Osteoblast (primary cell): ENCODE data around the gene FAM228B. TPM values are rescaled to one million over a fixed set of nuclear protein-coding genes. Genes with fewer than 3 reads are reported as not detected.

ENCODE experiments used
- DNase-seq: peaks from one replicate; pipeline ENCODE4 v3.0.0; 2011; ENCODE audit warnings: low spot score, mixed read lengths; ENCODE audit not compliant: insufficient read length; ENCODE audit errors: missing footprints
- H2AFZ ChIP-seq: 2 replicates; pipeline ENCODE4 v1.6.0; 2011; ENCODE audit warnings: mild to moderate bottlenecking, low read length
- H3K27ac ChIP-seq: 2 replicates; pipeline ENCODE4 v1.5.1; 2011; ENCODE audit warnings: mild to moderate bottlenecking, low read depth, low read length, moderate library complexity
- H3K27me3 ChIP-seq: 2 replicates; pipeline ENCODE4 v1.6.0; 2012; ENCODE audit warnings: mild to moderate bottlenecking, control low read depth, inconsistent platforms, low read length, moderate library complexity; ENCODE audit not compliant: insufficient read depth
- H3K36me3 ChIP-seq: 2 replicates; pipeline ENCODE4 v1.5.1; 2011; ENCODE audit warnings: mild to moderate bottlenecking, low read length, control low read depth, moderate library complexity; ENCODE audit not compliant: insufficient read depth
- H3K4me1 ChIP-seq: 2 replicates; pipeline ENCODE4 v1.5.1; 2011; ENCODE audit warnings: mild to moderate bottlenecking, low read length, control low read depth, moderate library complexity; ENCODE audit not compliant: insufficient read depth
- H3K4me2 ChIP-seq: 2 replicates; pipeline ENCODE4 v1.6.0; 2011; ENCODE audit warnings: mild to moderate bottlenecking, low read length; ENCODE audit not compliant: insufficient read depth
- H3K4me3 ChIP-seq: fragments of 200-600 bp; sonication (generic); 3 replicates; pipeline ENCODE4 v1.5.1; 2012; ENCODE audit warnings: mild to moderate bottlenecking, low read length, inconsistent platforms; ENCODE audit not compliant: insufficient read depth
- H3K79me2 ChIP-seq: 2 replicates; pipeline ENCODE4 v1.6.0; 2012; ENCODE audit warnings: mild to moderate bottlenecking, low read length, control low read depth, inconsistent platforms; ENCODE audit not compliant: insufficient read depth
- H3K9me3 ChIP-seq: 2 replicates; pipeline ENCODE4 v1.5.1; 2011; ENCODE audit warnings: low read depth, low read length, control low read depth
- H4K20me1 ChIP-seq: 2 replicates; pipeline ENCODE4 v1.6.0; 2012; ENCODE audit warnings: mild to moderate bottlenecking, low read length, control low read depth; ENCODE audit not compliant: insufficient read depth
- CTCF ChIP-seq: IDR thresholded peaks from 2 replicates; pipeline ENCODE4 v1.5.1; 2011; ENCODE audit warnings: mild to moderate bottlenecking, low read depth, low read length, moderate library complexity; ENCODE audit errors: extremely low read depth
- total RNA-seq: library from RNA; depleted of rRNA; stranded (reverse); fragments of >200 nt; gene quantifications from 2 replicates; pipeline ENCODE4 v1.2.3, GENCODE V29; 2012

The FAM228B gene
- total RNA-seq, 1 donor: 11.6 TPM

GRCh38 chr2:24153478-24153877 is 30.2 kb downstream of the FAM228B start:
- H3K27ac ChIP-seq: no peak overlapping the region
- H3K79me2 ChIP-seq: no peaks in the 10 kb centered on the region
- no peaks in the 10 kb centered on the region for H3K9me3 ChIP-seq
- no peak overlapping the region for H3K4me2 ChIP-seq
- no peaks in the 10 kb centered on the region for H3K27me3 ChIP-seq
- no peak for DNase-seq
- no peak overlapping the region for H2AFZ ChIP-seq
- H4K20me1 ChIP-seq: no peaks in the 10 kb centered on the region
- no peak overlapping the region for H3K4me3 ChIP-seq
- no peaks in the 10 kb centered on the region for H3K36me3 ChIP-seq
- no peak for TF ChIP-seq CTCF
- no peaks in the 10 kb centered on the region for H3K4me1 ChIP-seq

DNA sequence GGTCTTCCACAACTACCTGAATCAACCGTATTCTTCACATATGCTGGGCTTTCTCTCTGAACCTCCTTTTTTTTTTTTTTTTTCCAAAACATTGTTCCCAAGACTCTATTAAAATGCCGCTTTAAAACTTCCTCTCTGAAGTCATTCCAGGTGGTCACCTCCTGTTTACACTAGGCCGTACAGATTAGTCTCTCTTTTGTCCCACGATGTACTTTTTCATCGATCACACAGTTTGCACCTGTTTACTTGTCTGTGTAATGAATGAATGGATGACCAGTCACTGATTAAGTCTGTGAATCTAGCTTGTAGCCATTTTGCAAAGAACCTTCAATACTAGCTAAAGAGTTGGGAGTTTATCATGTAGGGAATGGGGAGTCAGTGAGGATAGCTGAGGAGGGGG is 34.9 kb downstream of the FAM228B start:
- H3K36me3 ChIP-seq: no peaks in the 10 kb centered on the region
- no peaks in the 10 kb centered on the region for H3K9me3 ChIP-seq
- no peaks in the 10 kb centered on the region for H4K20me1 ChIP-seq
- H3K4me2 ChIP-seq: no peak overlapping the region
- no peaks in the 10 kb centered on the region for H3K27me3 ChIP-seq
- no peak for TF ChIP-seq CTCF
- H3K4me3 ChIP-seq: no peak overlapping the region
- no peak overlapping the region for H2AFZ ChIP-seq
- no peak overlapping the region for H3K27ac ChIP-seq
- no peaks in the 10 kb centered on the region for H3K79me2 ChIP-seq
- no peaks in the 10 kb centered on the region for H3K4me1 ChIP-seq
- DNase-seq: no peak

DNA sequence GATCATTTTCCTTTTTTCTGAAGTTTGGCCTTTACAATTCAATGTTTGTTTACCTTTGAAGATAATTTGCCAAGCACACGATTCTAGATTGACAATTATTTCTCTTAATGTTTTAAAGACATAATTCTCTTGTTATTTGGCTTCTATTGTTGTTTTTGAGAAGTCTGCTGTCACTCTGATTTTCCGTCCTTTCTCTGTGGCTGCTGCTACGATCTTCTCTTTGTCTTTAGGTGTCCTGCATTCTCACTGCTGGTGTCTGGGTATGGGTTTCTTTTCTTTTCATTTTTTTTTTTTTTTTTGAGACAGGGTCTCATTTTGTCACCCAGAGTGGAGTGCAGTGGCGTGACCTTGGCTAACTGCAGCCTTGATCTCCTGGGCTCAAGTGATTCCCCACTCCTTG is 36.4 kb downstream of the FAM228B start:
- no peak for TF ChIP-seq CTCF
- Histone ChIP-seq H2AFZ (no peak overlapping the region), H3K36me3 (no peaks in the 10 kb centered on the region), H3K9me3 (no peaks in the 10 kb centered on the region), H3K27ac (no peak overlapping the region), H3K4me2 (no peak overlapping the region), H3K4me3 (no peak overlapping the region), H3K4me1 (no peaks in the 10 kb centered on the region), H3K79me2 (no peaks in the 10 kb centered on the region), H3K27me3 (no peaks in the 10 kb centered on the region), H4K20me1 (no peaks in the 10 kb centered on the region)
- DNase-seq: no peak

GRCh38 chr2:24160761-24161160 is 37.5 kb downstream of the FAM228B start:
- Histone ChIP-seq H3K36me3 (no peaks in the 10 kb centered on the region), H3K27me3 (no peaks in the 10 kb centered on the region), H3K27ac (no peak overlapping the region), H3K4me1 (no peaks in the 10 kb centered on the region), H3K9me3 (no peaks in the 10 kb centered on the region), H4K20me1 (no peaks in the 10 kb centered on the region), H2AFZ (no peak overlapping the region), H3K79me2 (no peaks in the 10 kb centered on the region), H3K4me2 (no peak overlapping the region), H3K4me3 (no peak overlapping the region)
- no peak for TF ChIP-seq CTCF
- DNase-seq: no peak
